Mammary epithelial cell (primary cell): ENCODE measurements around the gene SVIL.

Experiments used
- EZH2 ChIP-seq: IDR thresholded peaks from 2 replicates; pipeline ENCODE4 v1.6.1; 2012; ENCODE audit warnings: low read length, inconsistent platforms, borderline replicate concordance
- TF ChIP-seq, protein P1 (sequence below), 2 donors: IDR thresholded peaks in 1 of 2; conservative IDR thresholded peaks in 1 of 2; 2 replicates each; pipeline ENCODE4 v1.5.1; 2011 to 2012; ENCODE audit warnings: inconsistent platforms in 2 of 2, low read length in 2 of 2, mild to moderate bottlenecking in 2 of 2, control low read depth in 1 of 2, low read depth in 1 of 2; ENCODE audit not compliant: insufficient read depth in 1 of 2; ENCODE audit errors: extremely low read depth in 1 of 2

- no peak for TF ChIP-seq EZH2
- TF ChIP-seq, protein P1, sequence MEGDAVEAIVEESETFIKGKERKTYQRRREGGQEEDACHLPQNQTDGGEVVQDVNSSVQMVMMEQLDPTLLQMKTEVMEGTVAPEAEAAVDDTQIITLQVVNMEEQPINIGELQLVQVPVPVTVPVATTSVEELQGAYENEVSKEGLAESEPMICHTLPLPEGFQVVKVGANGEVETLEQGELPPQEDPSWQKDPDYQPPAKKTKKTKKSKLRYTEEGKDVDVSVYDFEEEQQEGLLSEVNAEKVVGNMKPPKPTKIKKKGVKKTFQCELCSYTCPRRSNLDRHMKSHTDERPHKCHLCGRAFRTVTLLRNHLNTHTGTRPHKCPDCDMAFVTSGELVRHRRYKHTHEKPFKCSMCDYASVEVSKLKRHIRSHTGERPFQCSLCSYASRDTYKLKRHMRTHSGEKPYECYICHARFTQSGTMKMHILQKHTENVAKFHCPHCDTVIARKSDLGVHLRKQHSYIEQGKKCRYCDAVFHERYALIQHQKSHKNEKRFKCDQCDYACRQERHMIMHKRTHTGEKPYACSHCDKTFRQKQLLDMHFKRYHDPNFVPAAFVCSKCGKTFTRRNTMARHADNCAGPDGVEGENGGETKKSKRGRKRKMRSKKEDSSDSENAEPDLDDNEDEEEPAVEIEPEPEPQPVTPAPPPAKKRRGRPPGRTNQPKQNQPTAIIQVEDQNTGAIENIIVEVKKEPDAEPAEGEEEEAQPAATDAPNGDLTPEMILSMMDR (conservative IDR thresholded peaks at IDR 0.05 in 1 of 2, IDR thresholded peaks at IDR 0.05 in 1 of 2; ENCODE audit: extremely low read depth in 1 of 2, insufficient read depth in 1 of 2, low read depth in 1 of 2, low read length in 2 of 2): no peak
Observed at GRCh38 chr10:29612657-29613056, 22.1 kb downstream of the SVIL start.
